ENCODE measurements around the gene CFAP61. TPM values are rescaled to one million over a fixed set of nuclear protein-coding genes. Genes with fewer than 3 reads are reported as not detected.

Gene CFAP61
- total RNA-seq, 1 experiment from 2014 or later: 0.61 TPM

GRCh38 chr20:20089939-20090338, 37.6 kb downstream of the CFAP61 start (continued):
- TF ChIP-seq E2F1 (CRISPR knock-in tag; IDR thresholded peaks at IDR 0.05) (no peak), NR2C2 (CRISPR knock-in tag; IDR thresholded peaks at IDR 0.05) (no peak), HMGXB4 (CRISPR knock-in tag; IDR thresholded peaks at IDR 0.05) (no peak)

GRCh38 chr20:20092827-20093226, 40.5 kb downstream of the CFAP61 start:
- H3K36me3 Mint-ChIP-seq: no peaks in the 10 kb centered on the region
- H3K9me3 Mint-ChIP-seq: no peaks in the 10 kb centered on the region
- CTCF ChIA-PET: no interaction called here
- no peaks in the 10 kb centered on the region; the same call in 1 of the 2 replicates for H3K27me3 Mint-ChIP-seq (ENCODE audit: low read depth)
- POLR2A ChIA-PET: no interaction called here
- ATAC-seq (no peak), DNase-seq (ENCODE audit: low spot score) (no peak)
- H3K27ac Mint-ChIP-seq: no peak overlapping the region
- no peak overlapping the region for H3K4me3 Mint-ChIP-seq
- TF ChIP-seq ZNF138 (CRISPR knock-in tag; conservative IDR thresholded peaks at IDR 0.05) (no peak), ZNF121 (CRISPR knock-in tag; IDR thresholded peaks at IDR 0.05) (no peak), EMX1 (CRISPR knock-in tag; IDR thresholded peaks at IDR 0.05) (no peak), TP53 (CRISPR knock-in tag; IDR thresholded peaks at IDR 0.05) (no peak), CREM (CRISPR knock-in tag; IDR thresholded peaks at IDR 0.05) (no peak)
- H3K4me1 Mint-ChIP-seq: no peaks in the 10 kb centered on the region

- H3K4me3 Mint-ChIP-seq: no peak overlapping the region
- no peaks in the 10 kb centered on the region for H3K36me3 Mint-ChIP-seq
- TF ChIP-seq ZNF219 (CRISPR knock-in tag; IDR thresholded peaks at IDR 0.05; ENCODE audit: borderline replicate concordance) (no peak), ZNF532 (CRISPR knock-in tag; IDR thresholded peaks at IDR 0.05; ENCODE audit: borderline replicate concordance) (no peak)
- no peak overlapping the region for H3K27ac Mint-ChIP-seq
- no peak for DNase-seq (ENCODE audit: low spot score)
- no peaks in the 10 kb centered on the region; the same call in 1 of the 2 replicates for H3K27me3 Mint-ChIP-seq (ENCODE audit: low read depth)
- no peak for ATAC-seq
- CTCF ChIA-PET: no interaction called here
- H3K9me3 Mint-ChIP-seq: no peaks in the 10 kb centered on the region
- H3K4me1 Mint-ChIP-seq: no peaks in the 10 kb centered on the region
- POLR2A ChIA-PET: no interaction called here
These were observed 42.1 kb downstream of the CFAP61 start for GRCh38 chr20:20094410-20094809.

GRCh38 chr20:20095114-20095872, 43.0 kb downstream of the CFAP61 start:
- ChIA-PET POLR2A (no interaction called here), CTCF (no interaction called here)
- H3K4me3 Mint-ChIP-seq: no peak overlapping the region
- ATAC-seq: no peak
- H3K4me1 Mint-ChIP-seq: no peaks in the 10 kb centered on the region
- DNase-seq (ENCODE audit: low spot score): no peak
- H3K9me3 Mint-ChIP-seq: no peaks in the 10 kb centered on the region
- no peak overlapping the region for H3K27ac Mint-ChIP-seq
- H3K27me3 Mint-ChIP-seq (ENCODE audit: low read depth): no peaks in the 10 kb centered on the region; the same call in 1 of the 2 replicates
- no peaks in the 10 kb centered on the region for H3K36me3 Mint-ChIP-seq
- TF ChIP-seq GRHL2 (CRISPR knock-in tag; IDR thresholded peaks at IDR 0.05; ENCODE audit: insufficient replicate concordance, severe bottlenecking): no peak
- TF ChIP-seq SMAD4 (CRISPR knock-in tag; IDR thresholded peaks at IDR 0.05): no peak
- no peak for TF ChIP-seq AR (CRISPR knock-in tag; IDR thresholded peaks at IDR 0.05)
- TF ChIP-seq USF2 (CRISPR knock-in tag; IDR thresholded peaks at IDR 0.05): no peak
- no peak for TF ChIP-seq E2F4 (CRISPR knock-in tag; IDR thresholded peaks at IDR 0.05; ENCODE audit: borderline replicate concordance, low read depth)
- TF ChIP-seq ZNF416 (CRISPR knock-in tag; IDR thresholded peaks at IDR 0.05): no peak
- no peak for TF ChIP-seq ZBTB21 (CRISPR knock-in tag; IDR thresholded peaks at IDR 0.05; ENCODE audit: borderline replicate concordance)
- TF ChIP-seq ZNF263 (CRISPR knock-in tag; IDR thresholded peaks at IDR 0.05; ENCODE audit: low read depth): no peak
